ENCODE data around the gene MSTN.

DNA sequence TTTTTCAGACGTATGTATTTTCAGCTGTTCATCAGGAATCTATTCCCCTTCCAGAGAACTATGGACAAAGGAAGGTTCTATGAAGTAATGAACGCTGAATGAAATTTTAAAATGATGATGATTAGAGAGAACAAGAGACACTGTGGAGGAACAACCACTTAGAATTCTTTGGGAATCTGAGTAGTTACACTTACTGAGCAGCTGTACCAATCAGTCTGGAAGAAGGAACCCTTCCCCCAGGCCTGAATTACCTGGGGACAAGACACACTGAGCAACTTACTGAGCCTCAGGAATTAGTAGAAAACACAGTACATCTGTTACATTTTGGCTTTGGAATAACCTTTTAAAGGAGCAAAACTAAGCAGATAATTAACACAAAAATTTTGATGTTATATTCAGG is 1.9 kb downstream of the MSTN start:
- TF ChIP-seq, protein P1, sequence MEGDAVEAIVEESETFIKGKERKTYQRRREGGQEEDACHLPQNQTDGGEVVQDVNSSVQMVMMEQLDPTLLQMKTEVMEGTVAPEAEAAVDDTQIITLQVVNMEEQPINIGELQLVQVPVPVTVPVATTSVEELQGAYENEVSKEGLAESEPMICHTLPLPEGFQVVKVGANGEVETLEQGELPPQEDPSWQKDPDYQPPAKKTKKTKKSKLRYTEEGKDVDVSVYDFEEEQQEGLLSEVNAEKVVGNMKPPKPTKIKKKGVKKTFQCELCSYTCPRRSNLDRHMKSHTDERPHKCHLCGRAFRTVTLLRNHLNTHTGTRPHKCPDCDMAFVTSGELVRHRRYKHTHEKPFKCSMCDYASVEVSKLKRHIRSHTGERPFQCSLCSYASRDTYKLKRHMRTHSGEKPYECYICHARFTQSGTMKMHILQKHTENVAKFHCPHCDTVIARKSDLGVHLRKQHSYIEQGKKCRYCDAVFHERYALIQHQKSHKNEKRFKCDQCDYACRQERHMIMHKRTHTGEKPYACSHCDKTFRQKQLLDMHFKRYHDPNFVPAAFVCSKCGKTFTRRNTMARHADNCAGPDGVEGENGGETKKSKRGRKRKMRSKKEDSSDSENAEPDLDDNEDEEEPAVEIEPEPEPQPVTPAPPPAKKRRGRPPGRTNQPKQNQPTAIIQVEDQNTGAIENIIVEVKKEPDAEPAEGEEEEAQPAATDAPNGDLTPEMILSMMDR (IDR thresholded peaks at IDR 0.05; ENCODE audit: poor library complexity), result no peak
- TF ChIP-seq EZH2 (IDR thresholded peaks at IDR 0.05; ENCODE audit: borderline replicate concordance) (no peak), EZH2phosphoT487 (IDR thresholded peaks at IDR 0.05; ENCODE audit: low read depth, severe bottlenecking, unreplicated experiment) (no peak)

Data from hepatocyte (in vitro differentiated cells).